HepG2 (cell line): ENCODE data around the gene RGS19. TPM values are rescaled to one million over a fixed set of nuclear protein-coding genes. Genes with fewer than 3 reads are reported as not detected.
A peak's percentile ranks its signal among the peaks of the same experiment; 100 is the strongest.

Source experiments
- FOSL1 ChIP-seq: sonication (generic); formaldehyde crosslinking; IDR thresholded peaks from 2 replicates; pipeline ENCODE4 v1.9.0; 2021; ENCODE audit warnings: missing genetic modification reagents, borderline replicate concordance
- FOSL2 ChIP-seq: sonication (generic); formaldehyde crosslinking; IDR thresholded peaks from 2 replicates; pipeline ENCODE4 v1.4.0; 2020; ENCODE audit warnings: missing genetic modification reagents
- KDM5B ChIP-seq: sonication (generic); formaldehyde crosslinking; IDR thresholded peaks from 2 replicates; pipeline ENCODE4 v1.4.0; 2020; ENCODE audit warnings: missing genetic modification reagents, mild to moderate bottlenecking, borderline replicate concordance
- LCORL ChIP-seq, 2 experiments: fragments of 450-650 bp in 1 of 2; sonication (generic) in 1 of 2; formaldehyde crosslinking in 1 of 2; IDR thresholded peaks; 2 replicates each; pipeline versions ENCODE4 v1.5.0 to v1.6.1; 2017 to 2020; ENCODE audit warnings: antibody characterized with exemption in 1 of 2, missing genetic modification reagents in 1 of 2
- NCOA5 ChIP-seq: sonication (generic); formaldehyde crosslinking; IDR thresholded peaks from 2 replicates; pipeline ENCODE4 v1.4.0; 2020; ENCODE audit warnings: missing genetic modification reagents
- ZFP36L2 ChIP-seq: sonication (generic); formaldehyde crosslinking; IDR thresholded peaks from 2 replicates; pipeline ENCODE4 v1.4.0; 2020; ENCODE audit warnings: missing genetic modification reagents
- ZFYVE20 ChIP-seq: sonication (generic); formaldehyde crosslinking; IDR thresholded peaks from 2 replicates; pipeline ENCODE4 v1.8.0; 2023; ENCODE audit warnings: low read depth, mild to moderate bottlenecking, moderate library complexity, missing genetic modification reagents, borderline replicate concordance
- ZNF230 ChIP-seq: sonication (generic); formaldehyde crosslinking; IDR thresholded peaks from 2 replicates; pipeline ENCODE4 v1.4.0; 2020; ENCODE audit warnings: mild to moderate bottlenecking, missing genetic modification reagents
- ZNF24 ChIP-seq: fragments of 450-650 bp; IDR thresholded peaks from 2 replicates; pipeline ENCODE4 v1.6.1; 2017; ENCODE audit warnings: antibody characterized with exemption, mild to moderate bottlenecking
- ZNF451 ChIP-seq: sonication (generic); formaldehyde crosslinking; IDR thresholded peaks from 2 replicates; pipeline ENCODE4 v1.5.0; 2020; ENCODE audit warnings: mild to moderate bottlenecking, missing genetic modification reagents
- ZNF724P ChIP-seq: sonication (generic); formaldehyde crosslinking; IDR thresholded peaks from 2 replicates; pipeline ENCODE4 v1.8.0; 2022; ENCODE audit warnings: missing genetic modification reagents, borderline replicate concordance
- ZNF841 ChIP-seq: sonication (generic); formaldehyde crosslinking; IDR thresholded peaks from 2 replicates; pipeline ENCODE4 v1.8.1; 2023; ENCODE audit warnings: missing genetic modification reagents, borderline replicate concordance
- ZSCAN31 ChIP-seq: sonication (generic); formaldehyde crosslinking; IDR thresholded peaks from 2 replicates; pipeline ENCODE4 v1.5.0; 2020; ENCODE audit warnings: low read depth, mild to moderate bottlenecking, missing genetic modification reagents
- polyA plus RNA-seq, 8 experiments: library from polyadenylated mRNA; depleted of rRNA in 3 of 8; stranded (reverse) in 7 of 8; unstranded in 1 of 8; fragments of >200 nt; fragmentation: Illumina TruSeq in 4 of 8; extraction: Trizol in 4 of 8; gene quantifications; 2 replicates each; pipeline versions ENCODE4 v1.2.1 to v1.2.3, GENCODE V29; 2011 to 2016; ENCODE audit warnings: low read depth in 4 of 8, missing spikeins in 1 of 8, mixed read lengths in 1 of 8; ENCODE audit not compliant: insufficient read depth in 1 of 8
- total RNA-seq, 5 experiments: library from RNA; depleted of rRNA; stranded (reverse); fragments of >200 nt; fragmentation: Illumina TruSeq; extraction: Trizol; gene quantifications; 2 replicates each; pipeline ENCODE4 v1.2.3, GENCODE V29; 2016; ENCODE audit warnings: low read depth in 1 of 5
- TF ChIP-seq, protein P1 (sequence below): sonication (generic); formaldehyde crosslinking; IDR thresholded peaks from 2 replicates; pipeline ENCODE4 v1.5.1; 2020; ENCODE audit warnings: mild to moderate bottlenecking, moderate library complexity, missing genetic modification reagents
- TF ChIP-seq, protein P2 (sequence below): sonication (generic); formaldehyde crosslinking; IDR thresholded peaks from 2 replicates; pipeline ENCODE4 v1.5.0; 2020; ENCODE audit warnings: missing genetic modification reagents
- TF ChIP-seq, protein P3 (sequence below): sonication (generic); formaldehyde crosslinking; IDR thresholded peaks from 2 replicates; pipeline ENCODE4 v1.8.1; 2023; ENCODE audit warnings: missing genetic modification reagents, inconsistent platforms, borderline replicate concordance
- TF ChIP-seq, protein P4 (sequence below): sonication (generic); formaldehyde crosslinking; IDR thresholded peaks from 2 replicates; pipeline ENCODE4 v1.4.0; 2020; ENCODE audit warnings: missing genetic modification reagents, borderline replicate concordance
- TF ChIP-seq, protein P5 (sequence below): sonication (generic); formaldehyde crosslinking; IDR thresholded peaks from 2 replicates; pipeline ENCODE4 v1.8.1; 2023; ENCODE audit warnings: mild to moderate bottlenecking, inconsistent platforms, moderate library complexity, missing genetic modification reagents, borderline replicate concordance

The RGS19 gene
- total and polyA plus RNA-seq, 2 of the 13 experiments (the other 11 are each of a cell fraction or from before 2014, with no cell fraction given): 10.7 to 11.9 TPM

DNA sequence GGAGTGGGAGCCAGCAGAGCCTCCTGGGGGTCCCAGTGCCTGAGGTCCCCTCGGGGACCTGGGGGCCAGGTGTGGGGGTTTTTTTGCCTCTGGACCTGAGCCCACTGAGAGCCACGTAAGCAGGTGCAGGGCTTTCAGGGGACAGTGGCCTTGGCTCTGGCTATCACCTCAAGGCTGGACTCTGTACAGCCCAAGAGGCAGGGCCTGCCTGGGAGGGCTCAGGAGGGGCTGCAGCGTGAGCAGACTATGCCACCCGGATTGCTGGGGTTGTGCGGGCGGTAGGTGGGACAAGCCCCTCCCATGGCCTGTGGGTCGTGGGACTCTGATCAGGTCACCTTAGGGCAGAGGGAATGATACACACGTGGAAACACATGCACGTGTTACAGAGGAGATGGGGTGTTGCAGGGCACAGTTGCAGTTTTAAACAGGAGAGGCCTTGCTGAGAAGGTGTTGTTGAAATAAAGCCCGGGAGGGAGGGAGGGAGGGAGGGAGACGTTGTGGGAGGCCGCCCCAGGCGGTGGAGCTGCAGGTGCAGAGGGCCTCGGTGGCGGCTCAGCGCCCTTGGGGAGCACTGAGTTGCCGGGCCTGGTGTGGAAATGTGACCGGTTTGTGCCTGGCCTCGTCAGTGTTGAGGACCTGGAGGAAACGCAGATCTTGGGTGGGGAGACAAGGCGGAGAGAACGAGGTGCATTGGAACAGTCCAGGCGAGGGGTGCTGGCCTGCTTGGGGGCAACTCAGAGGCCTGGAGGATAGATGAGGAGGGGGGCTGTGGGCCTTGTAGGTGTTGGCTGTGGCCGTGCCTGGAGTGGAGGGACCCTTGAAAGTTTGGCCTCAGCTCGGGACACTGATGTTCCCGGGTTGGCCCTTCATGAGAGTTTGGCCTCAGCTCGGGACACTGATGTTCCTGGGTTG lies 14.0 kb downstream of the RGS19 start (continued):
- TF ChIP-seq, protein P1, sequence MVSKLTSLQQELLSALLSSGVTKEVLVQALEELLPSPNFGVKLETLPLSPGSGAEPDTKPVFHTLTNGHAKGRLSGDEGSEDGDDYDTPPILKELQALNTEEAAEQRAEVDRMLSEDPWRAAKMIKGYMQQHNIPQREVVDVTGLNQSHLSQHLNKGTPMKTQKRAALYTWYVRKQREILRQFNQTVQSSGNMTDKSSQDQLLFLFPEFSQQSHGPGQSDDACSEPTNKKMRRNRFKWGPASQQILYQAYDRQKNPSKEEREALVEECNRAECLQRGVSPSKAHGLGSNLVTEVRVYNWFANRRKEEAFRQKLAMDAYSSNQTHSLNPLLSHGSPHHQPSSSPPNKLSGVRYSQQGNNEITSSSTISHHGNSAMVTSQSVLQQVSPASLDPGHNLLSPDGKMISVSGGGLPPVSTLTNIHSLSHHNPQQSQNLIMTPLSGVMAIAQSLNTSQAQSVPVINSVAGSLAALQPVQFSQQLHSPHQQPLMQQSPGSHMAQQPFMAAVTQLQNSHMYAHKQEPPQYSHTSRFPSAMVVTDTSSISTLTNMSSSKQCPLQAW (CRISPR knock-in tag): peak; percentile 37; the same call in 1 of the 2 replicates
- no peak for TF ChIP-seq LCORL (IDR thresholded peaks at IDR 0.05)
- TF ChIP-seq LCORL (CRISPR knock-in tag; IDR thresholded peaks at IDR 0.05): peak; percentile 83
- no peak for TF ChIP-seq ZFYVE20
- no peak for TF ChIP-seq ZNF24
- TF ChIP-seq, protein P2, sequence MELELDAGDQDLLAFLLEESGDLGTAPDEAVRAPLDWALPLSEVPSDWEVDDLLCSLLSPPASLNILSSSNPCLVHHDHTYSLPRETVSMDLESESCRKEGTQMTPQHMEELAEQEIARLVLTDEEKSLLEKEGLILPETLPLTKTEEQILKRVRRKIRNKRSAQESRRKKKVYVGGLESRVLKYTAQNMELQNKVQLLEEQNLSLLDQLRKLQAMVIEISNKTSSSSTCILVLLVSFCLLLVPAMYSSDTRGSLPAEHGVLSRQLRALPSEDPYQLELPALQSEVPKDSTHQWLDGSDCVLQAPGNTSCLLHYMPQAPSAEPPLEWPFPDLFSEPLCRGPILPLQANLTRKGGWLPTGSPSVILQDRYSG (CRISPR knock-in tag): no peak
- TF ChIP-seq, protein P3, sequence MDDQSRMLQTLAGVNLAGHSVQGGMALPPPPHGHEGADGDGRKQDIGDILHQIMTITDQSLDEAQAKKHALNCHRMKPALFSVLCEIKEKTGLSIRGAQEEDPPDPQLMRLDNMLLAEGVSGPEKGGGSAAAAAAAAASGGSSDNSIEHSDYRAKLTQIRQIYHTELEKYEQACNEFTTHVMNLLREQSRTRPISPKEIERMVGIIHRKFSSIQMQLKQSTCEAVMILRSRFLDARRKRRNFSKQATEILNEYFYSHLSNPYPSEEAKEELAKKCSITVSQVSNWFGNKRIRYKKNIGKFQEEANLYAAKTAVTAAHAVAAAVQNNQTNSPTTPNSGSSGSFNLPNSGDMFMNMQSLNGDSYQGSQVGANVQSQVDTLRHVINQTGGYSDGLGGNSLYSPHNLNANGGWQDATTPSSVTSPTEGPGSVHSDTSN (CRISPR knock-in tag): no peak
- peak; percentile 48; the same call in 1 of the 2 replicates for TF ChIP-seq ZSCAN31
- TF ChIP-seq ZNF724P (CRISPR knock-in tag): no peak
- peak; percentile 76; the same call in 1 of the 2 replicates for TF ChIP-seq ZNF451 (CRISPR knock-in tag)
- TF ChIP-seq, protein P4, sequence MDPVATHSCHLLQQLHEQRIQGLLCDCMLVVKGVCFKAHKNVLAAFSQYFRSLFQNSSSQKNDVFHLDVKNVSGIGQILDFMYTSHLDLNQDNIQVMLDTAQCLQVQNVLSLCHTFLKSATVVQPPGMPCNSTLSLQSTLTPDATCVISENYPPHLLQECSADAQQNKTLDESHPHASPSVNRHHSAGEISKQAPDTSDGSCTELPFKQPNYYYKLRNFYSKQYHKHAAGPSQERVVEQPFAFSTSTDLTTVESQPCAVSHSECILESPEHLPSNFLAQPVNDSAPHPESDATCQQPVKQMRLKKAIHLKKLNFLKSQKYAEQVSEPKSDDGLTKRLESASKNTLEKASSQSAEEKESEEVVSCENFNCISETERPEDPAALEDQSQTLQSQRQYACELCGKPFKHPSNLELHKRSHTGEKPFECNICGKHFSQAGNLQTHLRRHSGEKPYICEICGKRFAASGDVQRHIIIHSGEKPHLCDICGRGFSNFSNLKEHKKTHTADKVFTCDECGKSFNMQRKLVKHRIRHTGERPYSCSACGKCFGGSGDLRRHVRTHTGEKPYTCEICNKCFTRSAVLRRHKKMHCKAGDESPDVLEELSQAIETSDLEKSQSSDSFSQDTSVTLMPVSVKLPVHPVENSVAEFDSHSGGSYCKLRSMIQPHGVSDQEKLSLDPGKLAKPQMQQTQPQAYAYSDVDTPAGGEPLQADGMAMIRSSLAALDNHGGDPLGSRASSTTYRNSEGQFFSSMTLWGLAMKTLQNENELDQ (CRISPR knock-in tag): no peak
- peak; percentile 78; the same call in 1 of the 2 replicates for TF ChIP-seq ZNF230 (CRISPR knock-in tag)
- TF ChIP-seq FOSL1 (CRISPR knock-in tag): no peak
- TF ChIP-seq, protein P5, sequence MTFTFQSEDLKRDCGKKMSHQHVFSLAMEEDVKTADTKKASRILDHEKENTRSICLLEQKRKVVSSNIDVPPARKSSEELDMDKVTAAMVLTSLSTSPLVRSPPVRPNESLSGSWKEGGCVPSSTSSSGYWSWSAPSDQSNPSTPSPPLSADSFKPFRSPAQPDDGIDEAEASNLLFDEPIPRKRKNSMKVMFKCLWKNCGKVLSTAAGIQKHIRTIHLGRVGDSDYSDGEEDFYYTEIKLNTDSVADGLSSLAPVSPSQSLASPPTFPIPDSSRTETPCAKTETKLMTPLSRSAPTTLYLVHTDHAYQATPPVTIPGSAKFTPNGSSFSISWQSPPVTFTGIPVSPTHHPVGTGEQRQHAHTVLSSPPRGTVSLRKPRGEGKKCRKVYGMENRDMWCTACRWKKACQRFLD (CRISPR knock-in tag): peak; percentile 68; the same call in 1 of the 2 replicates
- 0 out of 2 replicates have a peak, but pooled peaks have one; percentile 45 for TF ChIP-seq ZNF841 (CRISPR knock-in tag)
- TF ChIP-seq NCOA5 (CRISPR knock-in tag): no peak
- peak; percentile 47; the same call in 1 of the 2 replicates for TF ChIP-seq FOSL2 (CRISPR knock-in tag)
- peak; percentile 64 for TF ChIP-seq KDM5B (CRISPR knock-in tag)
- TF ChIP-seq ZFP36L2: no peak
